GM12873 (cell line): Measurements from ENCODE around the gene SLC39A3.

Experiments used
- CTCF ChIP-seq: IDR thresholded peaks from 2 replicates; pipeline ENCODE4 v1.5.1; 2012; ENCODE audit warnings: low read depth, mild to moderate bottlenecking, moderate library complexity, low read length, control low read depth; ENCODE audit not compliant: insufficient read depth; ENCODE audit errors: missing control alignments

The SLC39A3 gene

GRCh38 chr19:2723747-2724146, 16.1 kb downstream of the SLC39A3 start:
- TF ChIP-seq CTCF: no peak

GRCh38 chr19:2723345-2723715, 16.5 kb downstream of the SLC39A3 start:
- no peak for TF ChIP-seq CTCF

GRCh38 chr19:2722541-2723344, 17.1 kb downstream of the SLC39A3 start:
- TF ChIP-seq CTCF: no peak

- TF ChIP-seq CTCF: no peak
These were observed 18.0 kb downstream of the SLC39A3 start for GRCh38 chr19:2721570-2722540.

- TF ChIP-seq CTCF: no peak
These were observed 18.8 kb downstream of the SLC39A3 start, which contains the start of gene DIRAS1 for GRCh38 chr19:2720777-2721569. Gene DIRAS1, minus strand, starts transcription at chr19:2721372. Its CDS starts 3,566 bp downstream, at chr19:2717806.

GRCh38 chr19:2719920-2720776, 19.7 kb downstream of the SLC39A3 start:
- TF ChIP-seq CTCF: peak; percentile 20
